Raji (cell line): ENCODE data around the gene LENG9.

Experiments
- POLR2A ChIP-seq: IDR thresholded peaks from 2 replicates; pipeline ENCODE4 v1.6.1; 2011; ENCODE audit warnings: low read depth, low read length, control low read depth; ENCODE audit not compliant: insufficient read depth

The LENG9 gene

DNA sequence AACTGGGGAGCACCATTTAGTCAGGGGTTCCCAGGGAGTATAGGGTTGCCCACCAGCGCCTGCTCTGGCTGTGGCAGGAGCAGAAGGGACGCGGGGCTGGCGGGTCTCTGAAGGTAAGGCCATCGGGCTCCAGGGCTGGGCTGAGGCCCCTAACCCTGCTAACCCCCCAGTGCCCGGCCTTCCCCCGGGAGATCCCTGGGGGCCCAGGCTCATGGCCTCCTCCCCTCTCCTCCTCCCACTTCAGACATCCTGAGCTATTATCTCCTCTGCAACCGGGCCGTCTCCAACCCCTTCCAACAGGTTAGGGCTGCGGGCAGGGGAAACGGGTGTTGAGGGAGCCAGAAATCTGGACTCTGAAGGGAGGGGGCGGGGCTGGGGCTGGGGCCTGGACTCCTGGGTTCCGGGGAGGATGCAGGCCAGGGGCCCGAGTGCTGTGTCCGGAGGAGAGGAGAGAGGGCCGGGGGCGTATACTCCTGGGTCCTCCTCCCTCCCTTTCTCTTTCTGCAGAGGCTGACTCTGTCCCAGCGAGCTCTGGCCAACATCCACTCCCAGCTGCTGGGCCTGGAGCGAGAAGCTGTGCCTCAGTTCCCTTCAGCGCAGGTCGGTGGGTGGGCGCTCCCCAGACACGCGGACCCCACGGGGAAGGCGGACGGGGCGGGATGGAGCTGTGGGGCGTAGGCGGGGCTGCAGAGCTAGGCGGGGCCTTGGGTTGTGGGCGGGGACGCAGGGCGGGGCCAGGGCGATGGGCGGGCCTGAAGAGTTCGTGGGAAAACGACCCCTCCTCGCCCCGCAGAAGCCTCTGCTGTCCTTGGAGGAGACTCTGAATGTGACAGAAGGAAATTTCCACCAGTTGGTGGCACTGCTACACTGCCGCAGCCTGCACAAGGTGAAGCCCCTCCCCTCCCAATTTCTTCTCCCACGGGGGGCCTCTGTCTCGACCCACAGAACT is 33.0 kb downstream of the LENG9 start:
- no peak for TF ChIP-seq POLR2A

DNA sequence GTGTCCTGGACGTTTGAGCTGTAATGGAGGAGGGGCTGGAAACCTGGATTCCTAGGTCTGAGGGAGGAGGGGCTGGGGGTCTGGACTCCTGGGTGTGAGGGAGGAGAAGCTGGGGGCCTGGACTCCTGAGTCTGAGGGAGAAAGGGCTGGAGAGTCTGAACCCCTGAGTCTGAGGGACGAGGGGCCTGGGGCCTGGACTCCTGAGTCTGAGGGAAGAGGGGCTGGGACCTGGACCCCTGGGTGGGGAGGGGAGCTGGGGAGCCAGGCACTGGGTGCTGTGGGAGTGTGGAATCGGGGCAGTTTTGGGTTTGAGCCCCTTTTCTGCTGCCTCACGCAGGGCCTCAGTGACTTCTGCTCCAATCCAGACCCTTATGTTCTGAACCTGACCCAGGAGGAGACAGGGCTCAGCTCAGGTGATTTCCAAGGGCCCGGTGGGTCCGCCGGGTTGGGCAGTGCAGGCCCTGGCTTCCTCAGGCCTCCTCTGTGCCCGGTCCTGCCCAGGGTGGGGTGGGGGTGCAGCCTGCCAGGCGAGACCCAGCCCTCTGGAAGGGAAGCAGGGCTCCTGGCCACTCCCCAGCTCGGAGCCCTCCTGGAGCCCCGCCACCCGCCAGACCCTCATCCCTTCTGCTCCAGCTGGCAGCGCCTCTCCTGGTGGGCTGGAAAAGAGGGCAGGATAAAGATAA is 33.9 kb downstream of the LENG9 start:
- no peak for TF ChIP-seq POLR2A

DNA sequence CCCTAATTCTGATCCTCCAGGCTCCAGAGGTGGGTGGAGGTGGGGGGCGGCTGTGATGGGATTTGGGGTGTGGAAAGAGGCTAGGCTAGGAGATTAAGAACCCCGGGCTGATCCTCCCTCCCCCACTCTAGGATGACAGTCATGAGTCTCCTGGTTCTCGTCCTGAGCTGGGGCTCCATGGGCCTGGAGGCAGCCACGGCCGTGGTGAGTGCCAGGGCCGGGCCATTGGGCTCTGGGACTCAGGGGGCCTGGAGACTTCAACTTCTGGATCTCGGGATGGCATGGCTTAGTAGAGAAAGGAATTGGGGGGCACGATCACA is 34.4 kb downstream of the LENG9 start:
- TF ChIP-seq POLR2A = no peak

DNA sequence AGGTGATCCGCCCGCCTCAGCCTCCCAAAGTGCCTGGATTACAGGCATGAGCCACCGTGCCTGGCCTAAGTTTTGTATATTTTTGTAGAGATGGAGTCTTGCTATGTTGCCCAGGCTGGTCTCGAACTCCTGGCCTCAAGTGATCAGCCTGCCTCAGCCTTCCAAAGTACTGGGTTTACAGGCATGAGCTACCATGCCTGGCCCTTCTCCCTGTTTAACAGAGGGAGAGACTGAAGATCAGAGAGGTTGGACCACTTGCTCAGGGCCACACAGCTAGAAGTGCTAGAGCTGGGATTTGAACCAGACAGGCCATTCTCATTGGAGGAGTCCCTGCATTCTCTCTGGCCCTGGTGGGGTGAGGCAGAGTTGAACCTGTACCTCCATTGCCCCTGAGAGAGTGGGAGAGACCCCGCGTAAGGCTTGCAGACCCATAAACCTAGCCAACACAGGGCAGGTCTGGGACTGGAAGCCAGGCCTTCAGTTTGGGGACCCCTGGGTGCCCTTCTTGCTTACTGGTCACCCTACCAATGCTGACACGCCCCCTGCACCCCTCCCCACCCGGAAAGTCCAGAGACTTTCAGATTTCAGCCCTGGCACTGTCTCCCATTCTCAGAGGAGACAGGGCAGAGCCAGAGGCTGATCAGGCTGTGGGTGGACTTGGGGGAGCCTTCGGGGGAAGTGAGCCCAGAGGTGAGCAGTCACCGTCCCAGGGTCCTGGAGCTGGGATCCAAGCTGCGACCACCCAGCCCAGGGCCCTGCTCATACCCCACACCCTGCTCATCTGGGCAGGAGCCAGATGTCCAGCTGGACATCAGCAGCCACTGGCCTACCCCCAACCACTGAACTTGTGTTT is 35.0 kb downstream of the LENG9 start:
- no peak for TF ChIP-seq POLR2A

DNA sequence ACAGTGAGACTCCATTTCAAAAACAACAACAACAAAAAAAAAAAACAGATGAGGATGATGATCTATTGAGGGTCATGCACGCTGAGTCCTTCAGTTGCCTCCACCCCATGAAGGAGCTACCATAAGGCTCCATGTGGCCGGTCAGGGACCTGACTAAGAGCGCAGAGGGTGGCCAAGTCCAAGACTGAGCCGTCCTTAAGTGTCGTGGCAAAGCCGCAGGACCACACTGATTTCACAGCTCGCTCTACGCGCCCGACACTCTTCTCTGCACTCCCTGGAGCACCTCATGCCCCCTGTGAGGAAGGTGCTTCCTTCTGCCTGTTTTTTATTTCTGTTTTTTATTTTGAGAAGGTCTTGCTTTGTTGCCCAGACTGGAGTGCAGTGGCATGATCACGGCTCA is 36.0 kb downstream of the LENG9 start:
- TF ChIP-seq POLR2A = no peak

DNA sequence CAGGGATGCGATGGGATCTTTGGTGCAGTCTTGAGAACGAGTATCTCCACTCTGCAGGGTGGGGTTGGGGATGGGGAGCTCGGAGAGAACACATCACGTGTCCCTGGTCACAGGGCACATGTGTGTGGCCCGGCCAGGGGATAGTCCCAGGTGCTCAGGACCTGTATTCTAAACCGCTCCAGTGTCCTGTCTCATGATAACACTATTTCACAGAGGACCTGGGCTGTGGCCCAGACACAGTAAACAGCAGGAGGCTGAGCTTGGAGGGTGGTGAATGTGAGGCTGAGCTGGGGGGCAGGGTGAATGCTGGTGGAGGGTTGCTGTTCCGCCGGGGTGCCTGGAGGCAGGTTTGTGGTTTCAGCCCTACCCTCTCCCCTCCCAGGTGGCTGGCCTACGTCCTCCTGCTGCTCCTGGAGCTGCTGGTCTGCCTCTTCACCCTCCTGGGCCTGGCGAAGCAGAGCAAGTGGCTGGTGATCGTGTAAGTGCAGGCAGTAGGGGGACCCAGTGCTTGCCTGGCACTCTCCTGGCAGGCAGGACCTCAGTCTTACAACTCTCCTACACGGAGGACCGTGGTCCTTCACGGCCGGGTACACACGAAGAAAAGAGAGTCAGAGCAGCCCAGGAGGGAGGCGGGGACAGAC is 37.2 kb downstream of the LENG9 start:
- TF ChIP-seq POLR2A = no peak

DNA sequence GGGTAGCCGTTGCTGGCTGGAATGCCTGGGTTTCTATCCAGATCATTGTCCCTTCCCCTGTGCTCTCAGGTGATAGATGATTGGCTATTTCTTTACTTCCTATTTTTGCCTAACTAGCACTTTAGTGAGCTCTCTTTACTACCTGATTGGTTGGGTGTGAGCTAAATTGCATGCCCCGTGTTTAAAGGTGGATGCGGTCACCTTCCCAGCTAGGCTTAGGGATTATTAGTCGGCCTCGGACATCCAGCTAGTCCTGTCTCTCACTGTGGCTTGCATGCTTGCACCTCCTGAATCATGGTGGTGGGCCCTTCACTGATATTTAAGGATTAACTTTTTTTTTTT is 38.2 kb downstream of the LENG9 start:
- TF ChIP-seq POLR2A = no peak

DNA sequence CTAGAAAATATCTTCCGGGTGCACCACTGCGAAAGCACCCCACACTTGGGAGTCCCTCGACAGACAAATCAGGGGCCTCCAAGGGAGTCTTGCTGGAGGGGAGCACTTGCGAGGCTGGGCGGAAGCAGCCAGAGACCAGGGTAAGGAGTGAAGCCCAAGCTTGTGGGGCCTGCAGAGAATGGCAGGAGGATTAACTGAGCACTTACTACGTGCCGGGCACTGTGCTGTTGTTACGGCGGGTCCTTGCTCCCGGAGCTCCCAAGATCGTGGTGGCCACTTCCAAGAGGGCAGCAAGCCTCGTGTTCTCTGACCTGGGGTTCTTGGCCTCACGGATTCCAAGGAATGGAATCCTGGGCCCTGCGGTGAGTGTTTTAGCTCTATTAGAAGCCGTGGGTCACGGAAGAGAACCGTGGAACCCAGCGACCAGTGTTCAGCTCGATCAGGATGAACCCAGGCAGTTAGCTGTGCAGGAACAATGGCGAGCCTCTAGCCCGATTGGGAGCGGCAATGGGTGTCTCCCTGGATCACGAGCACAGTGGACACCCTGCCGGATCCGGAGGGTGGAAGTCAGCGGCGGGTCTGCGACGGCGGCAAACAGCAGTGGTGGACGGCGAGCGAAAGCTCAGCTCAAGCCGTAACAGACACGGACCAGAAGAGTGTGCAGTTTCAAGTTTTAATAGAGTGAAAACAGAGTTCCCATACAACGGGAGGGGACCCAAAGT is 38.8 kb downstream of the LENG9 start:
- TF ChIP-seq POLR2A = no peak

DNA sequence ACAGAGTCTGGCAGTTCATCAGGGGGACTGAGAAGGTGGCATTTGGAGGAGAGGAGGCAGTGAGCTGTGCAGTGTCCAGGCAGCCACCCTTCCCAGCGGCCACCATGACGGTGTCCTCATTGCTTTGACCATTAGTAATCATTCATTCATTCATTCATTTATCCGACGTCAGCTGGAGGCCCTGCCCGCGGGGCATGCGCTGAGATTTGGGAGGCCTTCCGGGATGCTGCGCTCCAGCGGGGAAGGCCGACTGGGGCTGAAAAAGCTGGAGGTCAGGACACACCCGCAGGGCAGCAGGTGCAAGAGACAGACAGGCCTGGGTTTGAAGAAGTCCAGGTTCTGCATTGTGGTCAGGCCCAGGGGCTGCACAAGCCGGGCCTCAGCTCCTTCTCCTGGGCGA is 39.4 kb downstream of the LENG9 start:
- no peak for TF ChIP-seq POLR2A

DNA sequence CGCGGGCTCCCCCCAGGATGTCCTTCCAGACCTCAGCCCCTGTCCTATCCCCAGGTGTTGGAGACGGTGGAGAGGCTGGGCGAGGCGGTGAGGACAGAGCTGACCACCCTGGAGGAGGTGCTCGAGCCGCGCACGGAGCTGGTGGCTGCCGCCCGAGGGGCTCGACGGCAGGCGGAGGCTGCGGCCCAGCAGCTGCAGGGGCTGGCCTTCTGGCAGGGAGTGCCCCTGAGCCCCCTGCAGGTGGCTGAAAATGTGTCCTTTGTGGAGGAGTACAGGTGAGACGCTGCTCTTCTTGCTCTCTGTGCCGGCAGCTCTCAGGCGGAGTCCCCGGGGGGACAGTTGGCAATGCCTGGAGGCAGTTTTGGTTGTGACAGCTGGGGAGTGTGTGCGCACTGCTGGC is 41.4 kb downstream of the LENG9 start:
- TF ChIP-seq POLR2A = no peak

DNA sequence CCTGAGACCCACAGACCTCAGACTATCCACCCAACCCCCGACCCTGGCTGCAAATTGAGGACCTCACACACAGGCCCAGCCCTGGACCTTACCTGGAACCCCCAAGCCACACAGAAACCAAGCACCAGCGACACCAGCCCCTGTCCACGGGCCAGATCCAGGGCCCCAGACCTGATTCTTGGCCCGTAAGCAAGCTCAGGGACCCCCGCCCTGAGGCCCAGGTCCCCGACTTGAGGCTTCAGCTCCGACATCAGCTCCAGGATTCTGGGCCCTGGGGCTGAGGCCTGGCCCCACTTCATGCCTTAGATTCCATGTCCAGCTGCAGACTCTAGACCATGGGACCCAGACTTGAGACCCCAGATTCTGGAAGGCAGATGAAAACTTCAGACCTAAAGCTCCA is 42.1 kb downstream of the LENG9 start:
- TF ChIP-seq POLR2A = no peak

DNA sequence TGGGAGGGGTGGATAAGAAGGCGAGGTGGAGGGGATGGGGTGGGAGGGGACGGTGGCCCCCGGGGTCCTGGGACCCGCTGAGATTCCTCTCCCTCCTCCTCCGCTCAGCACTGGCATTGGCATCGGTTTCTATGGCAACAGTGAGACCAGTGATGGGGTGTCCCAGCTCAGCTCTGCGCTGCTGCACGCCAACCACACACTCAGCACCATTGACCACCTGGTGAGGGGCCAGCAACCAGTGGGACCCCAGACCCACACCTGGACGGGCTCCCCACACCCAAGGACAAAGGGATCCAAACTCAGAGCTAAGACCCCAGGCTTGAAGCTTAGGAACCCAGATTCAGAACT is 42.4 kb downstream of the LENG9 start:
- no peak for TF ChIP-seq POLR2A

DNA sequence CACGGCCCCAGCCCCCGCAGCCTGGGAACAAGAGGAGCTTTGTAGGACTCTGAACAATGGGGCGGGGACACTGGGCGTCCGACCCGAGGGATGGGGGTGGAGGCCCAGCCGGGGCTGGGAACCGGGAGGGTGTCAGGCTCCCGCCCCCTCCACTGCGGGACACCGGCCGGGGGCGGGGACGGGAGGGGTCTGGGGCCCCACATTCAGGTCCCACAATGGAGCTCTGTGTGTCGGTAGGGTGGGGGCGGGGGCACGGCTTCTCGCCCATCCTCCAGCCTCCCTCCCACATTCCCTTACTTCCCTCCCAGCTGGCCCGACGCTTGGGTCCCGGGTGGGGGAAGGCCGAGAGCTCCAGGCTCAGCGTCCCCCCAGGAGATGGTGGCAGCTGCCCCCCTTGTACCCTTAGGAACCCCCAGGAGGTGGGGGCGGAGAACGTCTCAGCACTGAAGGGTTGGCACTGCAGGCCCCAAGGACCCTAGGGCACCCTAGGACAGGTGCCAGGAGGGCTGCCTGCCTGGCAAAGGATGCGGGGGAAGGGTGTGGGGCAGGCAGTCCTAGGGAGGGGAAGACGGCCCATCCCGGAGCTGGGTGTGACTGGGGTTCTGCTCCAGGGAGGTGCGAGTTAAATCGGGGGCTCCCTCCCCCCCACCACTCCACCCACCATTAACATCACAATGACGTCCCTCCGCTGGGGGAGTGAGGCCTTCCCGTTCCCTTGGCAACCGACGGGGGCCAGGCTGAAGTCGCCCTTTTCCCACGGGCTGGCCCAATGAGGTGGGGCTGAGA is 43.0 kb downstream of the LENG9 start:
- no peak for TF ChIP-seq POLR2A

DNA sequence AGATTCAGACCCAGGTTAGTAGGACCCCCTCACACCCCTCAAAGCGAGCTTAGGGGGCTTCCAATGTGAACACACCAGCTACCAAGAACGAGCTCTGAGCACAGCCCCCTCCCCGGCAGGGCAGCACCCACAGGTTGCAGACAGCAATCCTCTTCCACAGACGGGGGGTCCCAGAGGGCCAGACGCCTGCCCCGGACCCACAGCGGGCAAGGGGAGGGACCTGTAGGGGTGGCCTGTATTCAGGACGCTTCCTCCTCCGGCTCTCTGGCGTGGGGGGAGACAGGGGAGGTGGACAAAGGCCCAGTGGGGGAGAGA is 43.6 kb downstream of the LENG9 start:
- TF ChIP-seq POLR2A = no peak

DNA sequence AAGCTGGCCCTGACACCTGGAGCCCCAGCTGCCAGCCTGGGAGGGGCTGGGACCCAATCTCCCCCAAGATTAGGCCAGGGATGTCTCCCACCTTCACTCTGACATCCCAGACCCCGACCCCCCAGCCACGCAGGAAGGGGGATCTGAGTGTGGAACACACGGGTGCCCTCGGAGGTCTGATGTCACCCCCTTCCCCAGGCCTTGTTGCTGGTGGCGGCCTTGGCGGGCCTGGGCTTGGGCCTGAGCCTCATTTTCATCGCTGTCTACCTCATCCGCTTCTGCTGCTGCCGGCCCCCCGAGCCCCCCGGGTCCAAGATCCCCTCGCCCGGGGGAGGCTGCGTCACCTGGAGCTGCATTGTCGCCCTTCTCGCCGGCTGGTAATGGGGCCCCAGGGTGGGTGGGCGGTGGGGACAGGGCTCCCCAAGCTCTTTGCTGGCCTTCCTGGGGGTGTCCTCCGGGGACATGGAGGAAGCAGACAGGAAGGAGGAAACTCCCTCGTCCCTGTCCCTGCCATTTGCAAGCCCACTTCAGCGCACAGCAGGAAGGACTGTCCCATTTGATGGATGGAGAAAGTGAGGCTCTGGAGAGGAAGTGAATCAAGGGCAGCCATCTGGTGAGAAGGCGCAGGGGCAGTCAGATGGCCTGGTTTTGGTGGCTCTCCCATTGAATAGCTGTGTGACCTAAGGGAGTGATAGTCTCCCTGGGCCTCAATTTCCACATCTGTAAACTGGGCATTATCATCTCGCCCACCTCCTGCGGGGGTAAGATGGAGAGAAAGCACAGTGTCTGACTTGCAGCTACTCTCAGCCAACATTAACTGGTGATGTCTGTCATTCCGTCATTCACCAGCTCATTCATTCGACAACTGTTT is 44.4 kb downstream of the LENG9 start:
- no peak for TF ChIP-seq POLR2A
